H1 (cell line): Measurements from ENCODE around the gene ARL9.
A peak's percentile ranks its signal among the peaks of the same experiment; 100 is the strongest.

Experiments used
- BRCA1 ChIP-seq: IDR thresholded peaks from 2 replicates; pipeline ENCODE4 v1.6.1; 2012; ENCODE audit warnings: low read depth, low read length, improper control_type of control experiment
- CHD2 ChIP-seq: IDR thresholded peaks from 2 replicates; pipeline ENCODE4 v1.6.1; 2012; ENCODE audit warnings: low read length, improper control_type of control experiment
- CREB1 ChIP-seq: IDR thresholded peaks from 2 replicates; pipeline ENCODE4 v1.6.1; 2012; ENCODE audit warnings: inconsistent platforms
- CTCF ChIP-seq, 3 experiments: IDR thresholded peaks; 1 replicate in 2 of 3; 2 replicates in 1 of 3; pipeline versions ENCODE4 v1.5.1 to v1.6.1; 2011; ENCODE audit warnings: low read length in 3 of 3, mild to moderate bottlenecking in 3 of 3, inconsistent platforms in 2 of 3, low read depth in 1 of 3, moderate library complexity in 1 of 3; ENCODE audit not compliant: insufficient read depth in 1 of 3; ENCODE audit errors: control extremely low read depth in 1 of 3
- GABPA ChIP-seq: IDR thresholded peaks from 2 replicates; pipeline ENCODE4 v1.6.1; 2011; ENCODE audit warnings: mild to moderate bottlenecking, low read length, moderate library complexity, borderline replicate concordance; ENCODE audit not compliant: insufficient read depth
- POLR2A ChIP-seq, 2 experiments: IDR thresholded peaks; 1 replicate in 1 of 2; 2 replicates in 1 of 2; pipeline ENCODE4 v1.6.1; 2011; ENCODE audit warnings: low read depth in 2 of 2, low read length in 2 of 2, mild to moderate bottlenecking in 2 of 2; ENCODE audit errors: control extremely low read depth in 1 of 2
- POLR2AphosphoS5 ChIP-seq: IDR thresholded peaks from 2 replicates; pipeline ENCODE4 v1.6.1; 2011; ENCODE audit warnings: low read depth, low read length
- RAD21 ChIP-seq, 2 experiments: IDR thresholded peaks in 1 of 2; conservative IDR thresholded peaks in 1 of 2; 2 replicates each; pipeline ENCODE4 v1.6.1; 2011; ENCODE audit warnings: low read depth in 2 of 2, low read length in 2 of 2, improper control_type of control experiment in 1 of 2, inconsistent platforms in 1 of 2, mild to moderate bottlenecking in 1 of 2, moderate library complexity in 1 of 2
- RNF2 ChIP-seq: fragments of 200-900, 300-1000 bp; sonication (generic); IDR thresholded peaks from 2 replicates; pipeline ENCODE4 v1.7.1; 2016; ENCODE audit warnings: borderline replicate concordance, low read depth, mild to moderate bottlenecking, antibody characterized with exemption, low read length; ENCODE audit not compliant: poor library complexity, severe bottlenecking; ENCODE audit errors: missing control alignments
- SIN3A ChIP-seq, 2 experiments: IDR thresholded peaks in 1 of 2; conservative IDR thresholded peaks in 1 of 2; 2 replicates each; pipeline ENCODE4 v1.6.1; 2011 to 2012; ENCODE audit warnings: low read length in 2 of 2, improper control_type of control experiment in 1 of 2, low read depth in 1 of 2, mild to moderate bottlenecking in 1 of 2
- SP1 ChIP-seq: IDR thresholded peaks from 2 replicates; pipeline ENCODE4 v1.6.1; 2011; ENCODE audit warnings: low read depth, low read length
- SP2 ChIP-seq: IDR thresholded peaks from 2 replicates; pipeline ENCODE4 v1.6.1; 2012; ENCODE audit warnings: mild to moderate bottlenecking, low read length, inconsistent platforms
- SRF ChIP-seq: IDR thresholded peaks from 2 replicates; pipeline ENCODE4 v1.6.1; 2011; ENCODE audit warnings: mild to moderate bottlenecking, low read depth, low read length, moderate library complexity
- ZNF274 ChIP-seq: IDR thresholded peaks from 2 replicates; pipeline ENCODE4 v1.7.0; 2012; ENCODE audit warnings: low read length, borderline replicate concordance; ENCODE audit errors: extremely low read depth

- TF ChIP-seq POLR2A (IDR thresholded peaks at IDR 0.05; ENCODE audit: control extremely low read depth in 1 of 2, low read depth in 2 of 2, low read length in 2 of 2) (peak; percentile 19 to 60; a peak in 2 of 3 replicates), CTCF (IDR thresholded peaks at IDR 0.05; ENCODE audit: control extremely low read depth in 1 of 3, insufficient read depth in 1 of 3, low read depth in 1 of 3, low read length in 3 of 3) (no peak), CREB1 (no peak), POLR2AphosphoS5 (0 out of 2 replicates have a peak, but pooled peaks have one; percentile 42), SP1 (no peak), RAD21 (IDR thresholded peaks at IDR 0.05 in 1 of 2, conservative IDR thresholded peaks at IDR 0.05 in 1 of 2; ENCODE audit: low read depth in 2 of 2, low read length in 2 of 2) (no peak), SRF (no peak), RNF2 (no peak), CHD2 (peak; percentile 98), BRCA1 (peak; percentile 93), ZNF274 (no peak), SIN3A (conservative IDR thresholded peaks at IDR 0.05 in 1 of 2, IDR thresholded peaks at IDR 0.05 in 1 of 2; ENCODE audit: low read depth in 1 of 2, low read length in 2 of 2) (peak in 1 of 2 experiments; percentile 82; a peak in 2 of 4 replicates), GABPA (no peak), SP2 (no peak)
Measured at GRCh38 chr4:56530269-56531148, 24.9 kb downstream of the ARL9 start.
